GM18505 (cell line): Measurements from ENCODE around the gene TMEM100.

ENCODE experiments used
- ATAC-seq: cut with Tn5 transposase; IDR thresholded peaks from one replicate; pipeline ENCODE4 v1.9.1; 2021; ENCODE audit not compliant: unreplicated experiment
- POLR2A ChIP-seq: IDR thresholded peaks from 4 replicates; pipeline ENCODE4 v1.6.1; 2011; ENCODE audit warnings: borderline replicate concordance; ENCODE audit not compliant: insufficient read depth, insufficient read length; ENCODE audit errors: extremely low read depth

TMEM100 gene

GRCh38 chr17:55737976-55738501, 15.4 kb upstream of the TMEM100 start:
- TF ChIP-seq POLR2A: no peak
- no peak for ATAC-seq

DNA sequence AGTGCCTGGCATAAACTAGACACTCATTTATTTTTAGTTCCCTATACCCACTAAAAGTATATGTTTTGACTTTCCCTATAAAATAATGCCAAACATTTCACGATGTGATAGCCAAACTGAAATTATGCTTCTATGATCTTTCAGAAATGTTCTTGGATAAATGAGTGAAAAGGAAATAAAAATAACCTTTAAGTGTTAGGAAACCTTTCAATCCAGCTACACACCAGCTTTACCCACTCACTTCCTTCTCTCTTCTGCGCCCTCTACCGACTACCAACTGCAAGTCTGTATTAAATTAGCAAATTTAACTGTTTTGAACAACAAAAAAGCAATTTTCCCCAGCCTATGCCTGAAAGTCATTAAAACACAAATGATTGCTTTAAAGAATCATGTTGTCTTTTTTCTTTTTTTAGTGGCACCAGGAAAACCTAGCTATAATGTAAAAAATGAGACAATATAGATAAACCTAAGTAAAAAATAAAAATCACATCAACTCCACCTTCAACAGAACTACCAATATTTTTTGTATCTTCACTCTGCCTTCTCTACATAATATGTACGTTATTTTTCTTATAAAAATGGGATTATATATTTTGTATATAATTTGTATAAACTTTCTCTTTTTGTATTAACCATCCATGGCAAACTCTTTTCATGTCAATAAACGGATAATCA, 13.2 kb upstream of the TMEM100 start:
- no peak for TF ChIP-seq POLR2A
- ATAC-seq: no peak

DNA sequence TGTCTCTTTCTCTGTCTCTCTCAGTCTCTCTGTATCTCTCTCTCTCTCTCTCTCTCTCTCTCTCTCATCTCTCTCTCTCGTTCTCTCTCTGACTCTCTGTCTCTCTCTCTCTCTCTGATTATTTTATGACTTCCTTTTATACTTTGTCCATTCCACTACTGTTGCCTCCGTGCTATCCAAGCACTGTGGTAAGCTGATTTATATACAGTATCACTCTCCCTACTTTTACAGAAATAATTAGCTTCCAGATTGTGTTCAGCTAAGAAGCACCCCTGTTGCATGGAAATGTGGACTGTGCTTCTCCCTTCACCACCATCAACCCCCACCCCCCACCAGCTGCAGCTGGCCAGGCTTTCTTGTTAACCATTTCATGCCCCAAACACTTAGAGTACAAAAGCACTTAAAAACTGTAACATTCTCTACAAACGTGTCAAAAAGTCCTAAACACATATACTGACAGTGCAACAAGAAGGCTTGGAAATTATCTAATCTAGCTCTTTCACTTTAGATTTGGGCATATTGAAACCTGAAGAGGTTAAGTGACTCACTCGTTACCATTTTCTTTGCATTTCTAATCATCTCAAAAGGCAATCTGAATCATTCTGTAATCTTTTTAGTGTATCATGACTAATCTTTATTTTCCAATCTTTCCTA, 11.6 kb upstream of the TMEM100 start:
- ATAC-seq: no peak
- TF ChIP-seq POLR2A: no peak

DNA sequence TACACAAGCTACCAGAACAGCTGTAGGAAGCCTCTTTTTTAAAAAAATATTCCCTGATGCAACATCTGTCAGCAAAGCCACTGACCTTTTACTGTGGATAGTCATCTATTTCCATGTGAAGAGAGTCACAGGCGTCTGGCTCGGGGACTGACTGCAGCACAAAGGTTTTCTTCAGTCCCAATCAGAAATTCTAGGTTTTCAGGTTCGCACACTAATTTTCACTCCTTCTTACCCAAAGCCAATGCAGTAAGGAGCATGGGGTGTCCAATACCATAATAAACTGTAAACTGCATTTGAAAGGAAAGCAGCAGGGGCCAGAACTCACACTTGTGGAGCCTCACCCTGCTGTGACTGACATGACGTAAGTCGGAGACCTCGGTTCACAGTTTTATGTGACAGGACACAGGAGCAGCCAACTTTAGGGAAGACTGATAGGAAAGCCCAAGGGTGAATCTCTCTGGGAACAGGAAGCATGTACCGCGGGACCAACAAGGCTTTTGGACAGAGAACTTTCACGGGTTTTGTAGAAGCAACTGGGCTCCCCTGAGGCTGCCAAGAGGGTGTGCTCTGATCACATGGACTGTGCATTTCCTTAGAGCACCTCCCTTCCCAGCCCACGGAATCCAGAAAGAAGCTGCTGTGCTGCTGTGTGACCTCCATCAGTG, 9.1 kb upstream of the TMEM100 start:
- no peak for TF ChIP-seq POLR2A
- ATAC-seq: no peak

GRCh38 chr17:55730808-55731207, 8.1 kb upstream of the TMEM100 start:
- ATAC-seq: no peak
- no peak for TF ChIP-seq POLR2A

- no peak for ATAC-seq
- TF ChIP-seq POLR2A: no peak
These were observed 7.7 kb upstream of the TMEM100 start for GRCh38 chr17:55730380-55730779.

DNA sequence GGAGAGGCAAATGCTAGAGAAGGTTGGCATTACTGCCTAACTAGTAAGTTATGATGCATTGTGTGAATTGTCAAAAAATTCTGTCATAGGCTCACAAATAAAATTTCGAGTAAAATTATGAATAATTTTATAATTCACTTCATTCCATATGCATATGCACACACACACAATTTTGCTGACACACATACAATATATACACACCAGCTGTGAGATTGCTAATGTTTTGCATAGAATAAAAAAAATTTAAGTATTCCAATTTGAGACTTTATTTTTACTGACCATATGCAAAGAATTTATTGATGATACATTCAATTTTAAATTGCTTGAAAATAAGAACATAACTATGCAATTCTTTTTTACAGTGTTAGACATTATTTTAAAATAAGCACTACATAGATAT, 6.8 kb upstream of the TMEM100 start:
- ATAC-seq: no peak
- no peak for TF ChIP-seq POLR2A

DNA sequence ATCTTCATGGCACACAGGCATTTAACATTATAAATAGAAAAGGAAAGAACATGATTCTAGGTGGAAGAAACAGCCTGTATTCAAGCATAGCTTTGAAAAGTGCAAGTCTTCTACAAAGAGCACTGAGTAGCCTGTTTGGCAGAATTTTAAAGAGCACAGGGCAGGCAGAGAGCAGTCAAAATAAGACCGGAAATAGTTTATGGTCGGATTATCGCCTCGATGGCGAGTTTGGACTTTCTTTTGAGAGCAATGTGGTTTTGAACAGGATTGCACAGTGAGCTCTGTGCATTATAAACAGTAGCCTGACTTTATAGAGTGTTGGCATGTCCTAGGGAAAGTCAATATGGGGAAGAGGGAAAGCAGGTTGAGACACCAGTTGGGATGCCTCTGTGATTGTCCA, 6.2 kb upstream of the TMEM100 start:
- ATAC-seq: no peak
- no peak for TF ChIP-seq POLR2A

GRCh38 chr17:55728361-55728760, 5.7 kb upstream of the TMEM100 start:
- no peak for TF ChIP-seq POLR2A
- ATAC-seq: no peak

DNA sequence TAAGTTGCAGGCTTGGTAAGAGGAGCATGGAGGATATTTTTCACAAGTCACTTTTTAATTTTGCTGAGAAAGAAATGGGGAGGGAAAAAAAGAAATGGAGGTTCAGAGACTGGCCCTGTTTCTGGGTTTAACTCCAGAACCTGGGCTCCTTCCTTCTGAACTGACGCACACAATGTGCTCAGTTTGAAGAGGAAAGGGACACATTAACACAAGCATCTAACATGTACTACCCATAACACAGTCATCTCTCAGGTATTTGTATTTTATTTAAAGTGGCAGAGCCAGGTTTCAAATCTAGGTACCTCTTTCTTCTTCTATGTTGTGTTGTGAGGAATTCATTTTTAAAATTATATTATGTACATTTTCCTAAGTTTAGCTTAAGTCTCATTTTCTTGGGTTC, 5.3 kb upstream of the TMEM100 start:
- no peak for ATAC-seq
- TF ChIP-seq POLR2A: no peak

- no peak for ATAC-seq
- no peak for TF ChIP-seq POLR2A
These were observed 4.6 kb upstream of the TMEM100 start for GRCh38 chr17:55727275-55727674.

GRCh38 chr17:55726440-55726839, 3.8 kb upstream of the TMEM100 start:
- no peak for ATAC-seq
- no peak for TF ChIP-seq POLR2A

DNA sequence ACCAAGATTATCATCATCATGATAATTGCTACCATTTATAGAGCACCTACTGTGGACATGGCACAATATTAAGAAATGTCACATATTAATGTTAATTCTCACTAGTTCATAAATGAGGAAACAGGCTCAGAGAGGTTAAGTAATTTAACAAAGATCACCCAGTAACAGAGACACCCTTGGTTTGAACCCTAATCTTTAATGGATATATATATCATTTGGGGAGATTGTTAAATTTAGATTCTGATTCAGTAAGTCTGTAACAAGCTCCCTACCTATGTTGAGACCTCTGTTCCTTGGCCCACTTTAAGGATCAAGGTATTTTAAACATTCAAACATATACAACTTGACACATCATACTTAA, 804 bp upstream of the TMEM100 start:
- ATAC-seq: no peak
- TF ChIP-seq POLR2A: no peak
